ENCODE measurements around the gene ASAP3.

Gene ASAP3

GRCh38 chr1:23438545-23438944 is 45.4 kb downstream of the ASAP3 start (continued):
- TF ChIP-seq ZNF221 (tag by site-specific recombination; IDR thresholded peaks at IDR 0.05; ENCODE audit: borderline replicate concordance): no peak
- no peak for TF ChIP-seq SP3 (tag by site-specific recombination; IDR thresholded peaks at IDR 0.05)
- no peak for TF ChIP-seq GFI1B (tag by site-specific recombination; IDR thresholded peaks at IDR 0.05)
- no peak for TF ChIP-seq ZNF660 (tag by site-specific recombination; IDR thresholded peaks at IDR 0.05)
- TF ChIP-seq ZNF558 (tag by site-specific recombination; IDR thresholded peaks at IDR 0.05): no peak
- no peak for TF ChIP-seq INSM2 (tag by site-specific recombination; IDR thresholded peaks at IDR 0.05)
- TF ChIP-seq SALL2 (tag by site-specific recombination; IDR thresholded peaks at IDR 0.05; ENCODE audit: borderline replicate concordance): no peak

- Histone ChIP-seq H3K4me3 (ENCODE audit: low read depth, low read length) (no peak overlapping the region), H3K4me1 (ENCODE audit: control insufficient read depth, insufficient read depth, low read length) (no peaks in the 10 kb centered on the region), H3K27ac (ENCODE audit: extremely low read depth, low read depth, low read length) (no peak overlapping the region), H3K36me3 (ENCODE audit: control insufficient read depth in 2 of 2, insufficient read depth in 1 of 2, low read length in 2 of 2) (peaks cover 0 to 85% of the 10 kb centered on the region in 2 experiments; a peak in 1 of 3 replicates), H3K9me3 (ENCODE audit: control insufficient read depth, insufficient read depth, low read depth, low read length) (no peaks in the 10 kb centered on the region)
- TF ChIP-seq ZNF561 (tag by site-specific recombination; IDR thresholded peaks at IDR 0.05; ENCODE audit: borderline replicate concordance): no peak
- TF ChIP-seq TRIM28 (IDR thresholded peaks at IDR 0.05; ENCODE audit: borderline replicate concordance, low read length): no peak
- TF ChIP-seq YY1 (tag by site-specific recombination; IDR thresholded peaks at IDR 0.05): no peak
- no peak for TF ChIP-seq ZFHX2 (tag by site-specific recombination; conservative IDR thresholded peaks at IDR 0.05)
- TF ChIP-seq IKZF3 (tag by site-specific recombination; IDR thresholded peaks at IDR 0.05): no peak
- ChIA-PET CTCF (no interaction called here), POLR2A (no interaction called here)
Measured at GRCh38 chr1:23437355-23437664, 46.7 kb downstream of the ASAP3 start.

GRCh38 chr1:23436520-23437354 is 47.2 kb downstream of the ASAP3 start:
- CTCF ChIA-PET: no interaction called here
- no peak overlapping the region for H3K4me3 ChIP-seq (ENCODE audit: low read depth, low read length)

GRCh38 chr1:23434260-23434775 is 49.7 kb downstream of the ASAP3 start:
- H3K36me3 ChIP-seq (ENCODE audit: control insufficient read depth in 2 of 2, insufficient read depth in 1 of 2, low read length in 2 of 2): peaks cover 0 to 95% of the 10 kb centered on the region in 2 experiments; a peak in 1 of 3 replicates
- POLR2A ChIA-PET: no interaction called here
- TF ChIP-seq ZNF211 (tag by site-specific recombination; IDR thresholded peaks at IDR 0.05; ENCODE audit: low read depth) (no peak), ZNF366 (tag by site-specific recombination; conservative IDR thresholded peaks at IDR 0.05) (0 out of 2 replicates have a peak, but pooled peaks have one; percentile 11), PRDM1 (tag by site-specific recombination; IDR thresholded peaks at IDR 0.05) (peak; percentile 92), ZNF677 (tag by site-specific recombination; IDR thresholded peaks at IDR 0.05) (no peak)
- CTCF ChIA-PET: interaction anchor here (1.0 kb wide), 1 partner anchor 9 kb away, joined by 3 read pairs; no protein-coding TSS in a partner anchor
- H3K4me3 ChIP-seq (ENCODE audit: low read depth, low read length): no peak overlapping the region
- no peaks in the 10 kb centered on the region for H3K4me1 ChIP-seq (ENCODE audit: control insufficient read depth, insufficient read depth, low read length)
- no peak overlapping the region for H3K27ac ChIP-seq (ENCODE audit: extremely low read depth, low read depth, low read length)
- H3K9me3 ChIP-seq (ENCODE audit: control insufficient read depth, insufficient read depth, low read depth, low read length): no peaks in the 10 kb centered on the region

More at GRCh38 chr1:23436520-23437354, 47.2 kb downstream of the ASAP3 start:
- Histone ChIP-seq H3K9me3 (ENCODE audit: control insufficient read depth, insufficient read depth, low read depth, low read length) (no peaks in the 10 kb centered on the region), H3K4me1 (ENCODE audit: control insufficient read depth, insufficient read depth, low read length) (no peaks in the 10 kb centered on the region), H3K27ac (ENCODE audit: extremely low read depth, low read depth, low read length) (no peak overlapping the region), H3K36me3 (ENCODE audit: control insufficient read depth in 2 of 2, insufficient read depth in 1 of 2, low read length in 2 of 2) (peaks cover 0 to 84% of the 10 kb centered on the region in 2 experiments; a peak in 1 of 3 replicates)
- POLR2A ChIA-PET: no interaction called here
- TF ChIP-seq KLF17 (tag by site-specific recombination; IDR thresholded peaks at IDR 0.05): 0 out of 2 replicates have a peak, but pooled peaks have one; percentile 5
- peak; percentile 98 for TF ChIP-seq KLF1 (tag by site-specific recombination; IDR thresholded peaks at IDR 0.05)
- TF ChIP-seq SP2 (tag by site-specific recombination; IDR thresholded peaks at IDR 0.05): peak; percentile 30
- no peak for TF ChIP-seq ZNF341 (tag by site-specific recombination; IDR thresholded peaks at IDR 0.05; ENCODE audit: low read depth)
